Stimulated activated naive CD8-positive, alpha-beta T cell treated with anti-CD3 and anti-CD28 coated beads, Interleukin-15, Interleukin-2, amounts not matched to agents 100 ng/mL and 50 ng/mL, for 24 hours (primary cell): ENCODE data around the gene PTPRM.

Experiments
- H3K27ac Mint-ChIP-seq: one replicate; pipeline ENCODE4 v1.8.0; 2021; ENCODE audit warnings: mild to moderate bottlenecking, mixed read lengths
- H3K27me3 Mint-ChIP-seq: one replicate; pipeline ENCODE4 v1.8.0; 2021; ENCODE audit warnings: mixed read lengths
- H3K36me3 Mint-ChIP-seq: one replicate; pipeline ENCODE4 v1.8.0; 2021; ENCODE audit warnings: low read depth, mixed read lengths
- H3K4me1 Mint-ChIP-seq: one replicate; pipeline ENCODE4 v1.8.0; 2021; ENCODE audit warnings: low read depth, mixed read lengths
- H3K4me3 Mint-ChIP-seq: one replicate; pipeline ENCODE4 v1.8.0; 2021; ENCODE audit warnings: mild to moderate bottlenecking, mixed read lengths
- H3K9me3 Mint-ChIP-seq: one replicate; pipeline ENCODE4 v1.8.0; 2021; ENCODE audit warnings: mixed read lengths

Gene PTPRM

DNA sequence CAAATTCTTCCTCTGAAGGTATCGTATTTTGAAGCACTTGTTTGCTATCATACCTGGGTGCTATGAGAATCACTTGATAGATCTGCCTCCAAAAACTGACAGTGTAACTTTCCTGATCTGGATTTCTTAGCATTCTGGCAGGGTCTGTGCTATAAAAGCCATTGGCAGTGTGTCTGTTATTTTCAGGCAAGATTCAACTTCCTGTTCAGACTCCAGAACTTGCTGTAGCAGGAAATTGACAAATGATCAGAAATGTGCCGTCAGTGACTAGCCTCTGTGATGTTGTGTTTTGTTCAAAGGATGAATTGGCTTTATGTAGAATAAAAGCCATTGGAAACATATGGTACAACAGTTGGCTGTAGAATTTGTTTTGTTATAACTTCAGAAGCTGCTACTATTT lies 273.3 kb downstream of the PTPRM start:
- Mint-ChIP-seq H3K36me3 (no peaks in the 10 kb centered on the region), H3K9me3 (peaks cover 25% of the 10 kb centered on the region), H3K27ac (no peak overlapping the region), H3K4me3 (no peak overlapping the region), H3K4me1 (no peaks in the 10 kb centered on the region), H3K27me3 (no peaks in the 10 kb centered on the region)

DNA sequence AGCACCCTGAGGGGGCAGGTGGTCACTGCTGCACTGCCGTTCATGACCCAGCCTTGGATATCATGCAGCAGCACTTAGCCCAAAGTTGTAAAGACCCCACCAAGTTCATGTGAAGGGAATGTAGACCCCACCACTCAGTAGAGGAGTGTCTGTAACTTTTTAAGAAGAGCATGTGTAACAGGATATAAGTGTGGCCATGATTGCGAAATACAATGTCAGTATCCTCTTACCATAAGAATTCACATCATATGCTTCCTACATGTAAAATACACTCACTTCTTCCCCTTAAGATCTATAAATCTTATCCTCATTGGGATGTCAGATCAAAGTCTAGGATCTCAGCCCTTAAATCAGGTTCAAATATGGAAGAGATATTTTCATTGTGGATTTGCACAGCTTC lies 276.9 kb downstream of the PTPRM start:
- no peak overlapping the region for H3K27ac Mint-ChIP-seq
- no peaks in the 10 kb centered on the region for H3K4me1 Mint-ChIP-seq
- H3K4me3 Mint-ChIP-seq = no peak overlapping the region
- no peaks in the 10 kb centered on the region for H3K36me3 Mint-ChIP-seq
- H3K9me3 Mint-ChIP-seq = peaks cover 12% of the 10 kb centered on the region
- no peaks in the 10 kb centered on the region for H3K27me3 Mint-ChIP-seq

DNA sequence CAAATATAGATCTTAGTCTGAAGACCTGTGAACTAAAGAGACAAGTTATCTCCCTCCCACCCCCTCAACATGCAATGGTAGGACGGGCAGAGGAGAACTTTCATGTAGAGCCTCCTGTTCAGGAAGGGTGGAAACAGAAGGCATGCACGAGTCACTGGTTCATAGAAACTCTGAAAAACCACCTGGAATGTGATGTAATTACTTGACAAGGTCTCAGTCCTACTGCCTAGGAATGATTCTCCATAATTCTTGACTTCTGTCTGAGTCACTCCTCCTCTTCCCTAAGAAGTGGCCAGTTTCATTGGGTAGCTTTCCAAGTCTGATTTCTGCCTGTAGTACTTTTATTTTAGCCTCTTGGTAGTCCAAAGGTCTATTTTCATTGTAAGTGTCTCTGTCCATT lies 277.3 kb downstream of the PTPRM start:
- H3K27ac Mint-ChIP-seq = no peak overlapping the region
- H3K27me3 Mint-ChIP-seq = no peaks in the 10 kb centered on the region
- no peak overlapping the region for H3K4me3 Mint-ChIP-seq
- H3K4me1 Mint-ChIP-seq = no peaks in the 10 kb centered on the region
- no peaks in the 10 kb centered on the region for H3K36me3 Mint-ChIP-seq
- H3K9me3 Mint-ChIP-seq = peaks cover 12% of the 10 kb centered on the region

DNA sequence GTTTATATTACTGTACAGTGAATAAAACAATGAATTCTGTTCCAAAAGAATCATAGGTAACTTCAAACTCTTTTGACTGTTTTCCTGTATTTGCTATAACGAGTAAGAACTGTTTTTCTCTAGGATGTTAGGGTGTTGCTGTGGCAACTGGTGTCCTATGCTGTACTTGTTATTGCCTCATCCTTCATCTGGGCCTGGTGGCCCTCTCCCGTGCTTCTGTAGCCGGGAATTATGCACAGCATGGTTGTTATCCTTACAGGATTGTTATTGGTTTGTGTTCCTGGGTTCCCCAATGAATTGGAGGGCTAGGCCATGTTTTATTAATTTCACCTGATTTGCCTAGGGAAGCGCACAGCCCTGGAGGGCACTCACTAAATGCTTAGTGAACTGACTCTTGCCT lies 279.2 kb downstream of the PTPRM start:
- Mint-ChIP-seq H3K27me3 (no peaks in the 10 kb centered on the region), H3K9me3 (peaks cover 16% of the 10 kb centered on the region), H3K4me3 (no peak overlapping the region), H3K4me1 (no peaks in the 10 kb centered on the region), H3K27ac (no peak overlapping the region), H3K36me3 (no peaks in the 10 kb centered on the region)

DNA sequence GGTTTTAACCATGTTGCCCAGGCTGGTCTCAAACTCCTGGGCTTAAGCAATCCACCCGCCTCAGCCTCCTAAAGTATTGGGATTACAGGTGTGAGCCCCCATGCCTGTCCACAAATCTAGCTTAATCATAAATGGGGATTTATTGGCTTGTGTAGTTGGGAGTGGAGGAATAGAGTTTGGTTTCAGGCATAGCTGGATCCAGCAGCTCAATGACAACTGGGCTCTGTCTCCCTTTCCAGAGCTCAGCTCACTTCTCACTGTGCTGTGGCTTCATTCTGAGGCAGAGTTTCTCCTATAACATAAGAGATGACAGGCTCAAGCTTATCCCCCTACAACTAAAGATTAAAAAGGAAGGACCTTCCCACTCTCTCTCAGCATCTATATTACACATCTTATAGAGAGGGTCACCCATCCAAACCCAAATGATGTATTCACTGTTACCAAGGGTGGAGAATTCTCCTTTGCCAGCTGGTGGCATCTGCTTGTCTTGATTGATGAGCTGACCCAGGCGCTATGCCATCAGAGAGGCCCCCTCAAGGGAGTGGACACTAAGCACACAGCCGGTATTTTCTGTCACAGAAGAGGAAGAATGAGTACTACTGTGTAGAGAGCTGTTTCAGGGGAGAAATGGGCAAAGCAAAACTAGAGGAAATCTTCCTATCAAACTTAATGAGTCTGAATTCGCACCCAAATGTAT lies 280.4 kb downstream of the PTPRM start:
- H3K27me3 Mint-ChIP-seq = no peaks in the 10 kb centered on the region
- no peaks in the 10 kb centered on the region for H3K4me1 Mint-ChIP-seq
- H3K36me3 Mint-ChIP-seq = no peaks in the 10 kb centered on the region
- H3K4me3 Mint-ChIP-seq = no peak overlapping the region
- no peak overlapping the region for H3K27ac Mint-ChIP-seq
- peaks cover 20% of the 10 kb centered on the region for H3K9me3 Mint-ChIP-seq

DNA sequence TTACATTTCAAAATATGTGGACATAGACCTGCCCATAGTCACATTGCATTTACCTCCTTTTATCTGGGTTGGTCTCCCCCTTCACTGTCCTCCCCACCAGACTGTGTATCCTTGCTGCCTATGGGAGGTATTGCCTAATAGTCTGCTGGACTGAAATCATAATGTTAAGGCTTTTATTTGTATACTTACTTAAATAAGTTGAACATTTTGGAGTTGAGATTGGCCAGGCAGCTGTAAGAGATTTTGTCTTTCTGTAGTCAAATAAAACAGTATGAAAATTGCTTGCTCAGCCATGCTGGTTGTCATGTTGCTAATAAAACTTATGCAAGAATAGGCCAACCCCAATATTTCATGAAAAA lies 280.9 kb downstream of the PTPRM start:
- Mint-ChIP-seq H3K27me3 (no peaks in the 10 kb centered on the region), H3K9me3 (peaks cover 20% of the 10 kb centered on the region), H3K27ac (no peak overlapping the region), H3K36me3 (no peaks in the 10 kb centered on the region), H3K4me1 (no peaks in the 10 kb centered on the region), H3K4me3 (no peak overlapping the region)

DNA sequence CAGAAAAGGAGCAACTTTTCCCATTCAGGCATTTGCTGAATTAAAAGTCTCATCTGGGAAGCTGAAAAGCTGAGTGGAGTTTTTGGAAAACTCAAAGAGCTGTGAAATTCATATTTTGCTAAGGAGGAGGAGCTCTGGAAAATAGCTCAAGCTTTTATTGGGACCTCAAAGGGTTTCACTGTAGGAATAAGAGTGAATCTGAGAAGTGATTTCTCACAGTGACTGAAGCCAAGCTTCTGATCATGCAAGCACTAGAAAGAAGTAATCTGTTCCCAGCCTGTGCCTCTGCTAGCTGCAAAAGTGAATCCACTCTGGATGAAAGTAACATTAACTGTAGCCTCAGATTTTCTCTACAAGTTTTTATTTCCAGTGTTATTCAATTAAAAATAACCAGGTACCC lies 283.3 kb downstream of the PTPRM start:
- Mint-ChIP-seq H3K9me3 (peaks cover 8% of the 10 kb centered on the region), H3K4me3 (no peak overlapping the region), H3K4me1 (no peaks in the 10 kb centered on the region), H3K27me3 (no peaks in the 10 kb centered on the region), H3K36me3 (no peaks in the 10 kb centered on the region), H3K27ac (no peak overlapping the region)

DNA sequence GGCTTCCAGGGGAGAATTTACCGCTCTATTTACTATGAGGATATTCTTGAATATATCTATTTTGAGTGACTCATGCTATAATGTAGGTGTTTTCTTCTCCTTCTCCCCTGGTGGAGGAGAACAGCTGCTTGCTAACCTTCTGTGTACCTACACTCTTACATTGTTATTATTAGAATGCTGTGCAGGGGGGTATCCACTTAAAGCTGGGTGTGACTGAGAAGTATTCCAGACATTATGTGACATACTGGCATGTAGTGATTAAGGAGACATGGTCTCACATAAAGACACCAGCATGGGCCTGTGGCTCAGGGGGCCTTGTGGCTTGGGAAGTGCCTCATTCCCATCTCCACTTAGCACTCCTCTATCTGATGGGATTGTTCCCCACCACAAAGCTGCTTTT lies 287.9 kb downstream of the PTPRM start:
- Mint-ChIP-seq H3K4me3 (no peak overlapping the region), H3K27ac (no peak overlapping the region), H3K27me3 (no peaks in the 10 kb centered on the region), H3K9me3 (peaks cover 8% of the 10 kb centered on the region), H3K4me1 (no peaks in the 10 kb centered on the region), H3K36me3 (no peaks in the 10 kb centered on the region)

DNA sequence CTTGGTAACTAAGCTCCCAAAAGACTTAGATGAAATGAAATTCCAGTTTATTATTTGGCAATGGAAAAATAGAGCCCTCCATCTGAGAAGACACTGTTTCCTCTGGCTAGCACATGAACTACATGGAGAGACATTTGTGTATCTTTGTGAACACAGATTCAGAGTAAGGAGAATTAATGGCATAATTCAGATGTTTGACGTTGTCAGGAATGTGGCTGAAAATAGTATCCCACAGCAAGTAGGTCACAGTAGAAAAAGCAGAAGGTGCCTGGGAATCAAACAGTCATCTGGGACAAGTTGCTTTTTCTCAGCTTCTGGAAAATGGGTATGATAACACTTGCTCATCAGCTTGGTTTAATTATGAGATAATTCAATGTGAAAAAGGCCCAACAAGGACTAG lies 288.6 kb downstream of the PTPRM start:
- Mint-ChIP-seq H3K27me3 (no peaks in the 10 kb centered on the region), H3K36me3 (no peaks in the 10 kb centered on the region), H3K4me3 (no peak overlapping the region), H3K4me1 (no peaks in the 10 kb centered on the region), H3K9me3 (peaks cover 8% of the 10 kb centered on the region), H3K27ac (no peak overlapping the region)

DNA sequence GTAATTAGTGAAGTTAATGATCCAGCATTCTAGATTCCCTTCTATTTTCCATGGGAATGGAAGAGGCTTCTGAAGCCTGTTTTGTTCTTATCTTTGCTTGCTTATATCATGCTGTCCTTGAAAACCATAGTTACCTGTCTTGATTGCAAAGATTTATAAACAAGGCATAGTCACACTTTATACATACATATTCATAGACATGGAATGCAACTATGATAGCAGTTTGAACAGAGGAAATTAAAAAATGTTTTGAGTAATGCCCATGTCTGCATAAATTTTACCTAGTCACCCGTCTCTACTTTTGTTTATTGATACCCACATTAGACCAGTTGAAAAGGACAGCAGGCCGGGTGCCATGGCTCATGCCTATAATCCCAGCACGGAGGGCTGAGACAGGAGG lies 289.0 kb downstream of the PTPRM start:
- no peaks in the 10 kb centered on the region for H3K36me3 Mint-ChIP-seq
- H3K9me3 Mint-ChIP-seq = peaks cover 5% of the 10 kb centered on the region
- no peaks in the 10 kb centered on the region for H3K27me3 Mint-ChIP-seq
- H3K4me3 Mint-ChIP-seq = no peak overlapping the region
- no peaks in the 10 kb centered on the region for H3K4me1 Mint-ChIP-seq
- H3K27ac Mint-ChIP-seq = no peak overlapping the region

DNA sequence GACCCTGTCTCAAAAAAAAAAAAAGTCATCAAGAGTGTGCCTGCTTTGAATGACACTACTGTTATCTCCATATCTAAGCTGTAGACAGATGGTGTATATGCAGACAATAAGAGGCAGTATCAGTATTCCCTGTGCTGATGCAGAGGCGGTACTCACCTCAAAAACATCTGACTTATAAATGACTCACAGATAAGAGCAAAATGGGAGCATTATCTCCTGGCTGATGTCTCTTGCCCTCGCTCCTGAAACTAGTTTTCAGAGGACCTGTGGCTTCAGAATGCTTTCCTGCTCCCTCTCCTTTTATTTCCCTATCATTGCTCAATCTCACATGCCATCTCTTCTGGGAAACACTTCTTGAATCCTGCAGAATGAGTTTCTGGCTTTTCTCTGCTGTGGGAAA lies 289.6 kb downstream of the PTPRM start:
- Mint-ChIP-seq H3K36me3 (no peaks in the 10 kb centered on the region), H3K9me3 (peaks cover 4% of the 10 kb centered on the region), H3K4me1 (no peaks in the 10 kb centered on the region), H3K27me3 (no peaks in the 10 kb centered on the region), H3K4me3 (no peak overlapping the region), H3K27ac (no peak overlapping the region)

DNA sequence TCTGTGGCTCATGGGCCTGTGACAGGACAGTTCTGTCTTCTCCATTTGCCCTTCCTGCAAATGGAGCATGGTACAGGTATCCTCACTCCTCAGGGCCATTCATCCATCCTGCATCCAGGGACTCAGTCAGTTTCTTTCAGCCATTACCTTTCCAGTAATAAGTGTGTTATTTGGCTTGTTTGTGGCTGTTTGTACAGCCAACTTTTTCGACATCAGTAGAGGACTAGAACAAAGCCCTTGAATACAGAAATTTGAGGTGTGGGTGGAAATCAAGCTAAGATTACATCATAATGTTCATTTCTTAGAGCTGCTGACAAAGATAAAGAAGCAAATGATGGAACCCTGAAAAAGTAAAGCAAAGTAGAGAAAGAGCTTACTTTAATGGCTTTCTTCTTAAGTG lies 290.4 kb downstream of the PTPRM start:
- Mint-ChIP-seq H3K36me3 (no peaks in the 10 kb centered on the region), H3K9me3 (no peaks in the 10 kb centered on the region), H3K27me3 (no peaks in the 10 kb centered on the region)

DNA sequence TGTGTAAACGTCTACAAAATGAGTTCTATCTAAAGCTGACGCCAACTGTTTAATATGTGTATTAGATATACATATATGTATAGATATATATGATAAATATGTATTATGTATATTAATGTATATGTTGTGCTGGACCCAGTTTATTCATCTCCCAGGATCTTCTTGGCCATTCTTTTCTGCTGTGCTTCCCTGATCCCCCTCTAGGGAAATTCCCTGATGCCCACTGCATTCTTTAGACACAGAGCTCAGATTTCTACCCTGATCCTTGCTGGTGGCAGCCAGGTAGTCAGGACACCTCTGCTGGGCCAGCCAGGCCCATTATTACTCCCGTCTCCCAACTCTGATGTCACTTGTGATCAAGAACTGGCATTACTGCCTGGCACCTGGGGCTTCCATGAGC lies 292.0 kb downstream of the PTPRM start:
- no peak overlapping the region for H3K4me3 Mint-ChIP-seq
- no peaks in the 10 kb centered on the region for H3K9me3 Mint-ChIP-seq
- H3K4me1 Mint-ChIP-seq = no peaks in the 10 kb centered on the region
- no peaks in the 10 kb centered on the region for H3K27me3 Mint-ChIP-seq
- H3K36me3 Mint-ChIP-seq = no peaks in the 10 kb centered on the region
- H3K27ac Mint-ChIP-seq = no peak overlapping the region

More for the DNA sequence above, 290.4 kb downstream of the PTPRM start:
- Mint-ChIP-seq H3K4me3 (no peak overlapping the region), H3K27ac (no peak overlapping the region), H3K4me1 (no peaks in the 10 kb centered on the region)

DNA sequence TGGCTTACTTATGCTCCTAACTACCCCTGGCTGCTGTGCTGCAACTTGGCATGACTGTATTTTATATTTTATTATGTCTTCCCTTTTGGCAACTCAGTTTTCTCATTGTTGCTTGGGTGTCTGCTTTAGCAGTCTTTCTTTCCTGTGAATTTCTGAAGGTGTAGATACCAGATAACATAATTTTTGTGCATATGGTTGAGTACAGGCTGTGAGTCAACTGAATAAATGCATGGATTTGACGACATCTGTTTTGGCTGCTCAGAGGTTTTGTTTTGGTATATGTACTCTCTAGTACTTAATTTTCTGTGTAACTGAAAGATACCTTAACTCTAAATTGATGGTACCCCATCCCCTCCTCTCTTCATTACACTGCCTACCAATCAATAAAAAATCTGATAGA lies 303.1 kb downstream of the PTPRM start:
- Mint-ChIP-seq H3K4me3 (no peak overlapping the region), H3K9me3 (peaks cover 7% of the 10 kb centered on the region), H3K36me3 (no peaks in the 10 kb centered on the region), H3K27ac (no peak overlapping the region), H3K4me1 (no peaks in the 10 kb centered on the region), H3K27me3 (no peaks in the 10 kb centered on the region)

DNA sequence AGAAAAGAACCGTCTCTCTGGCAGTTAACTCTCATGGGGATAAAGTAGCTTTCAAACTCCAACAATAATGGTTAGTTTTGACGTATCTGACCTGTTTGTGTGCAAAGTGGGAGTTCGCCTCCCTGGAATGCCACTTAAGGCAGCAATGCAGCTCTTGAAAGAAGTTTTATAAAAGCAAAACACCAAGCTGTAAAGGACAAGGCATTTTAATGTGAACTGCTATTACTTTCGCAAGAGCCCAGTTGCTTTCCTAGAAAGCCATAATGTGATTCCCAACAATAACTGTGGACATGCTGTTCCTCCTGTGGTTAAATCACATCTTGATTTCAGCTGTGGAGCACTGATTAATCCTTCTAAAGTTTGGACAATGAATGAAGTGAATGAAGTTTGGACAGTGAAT lies 303.7 kb downstream of the PTPRM start:
- H3K9me3 Mint-ChIP-seq = peaks cover 4% of the 10 kb centered on the region
- no peak overlapping the region for H3K4me3 Mint-ChIP-seq
- no peak overlapping the region for H3K27ac Mint-ChIP-seq
- no peaks in the 10 kb centered on the region for H3K27me3 Mint-ChIP-seq
- H3K4me1 Mint-ChIP-seq = no peaks in the 10 kb centered on the region
- H3K36me3 Mint-ChIP-seq = no peaks in the 10 kb centered on the region

DNA sequence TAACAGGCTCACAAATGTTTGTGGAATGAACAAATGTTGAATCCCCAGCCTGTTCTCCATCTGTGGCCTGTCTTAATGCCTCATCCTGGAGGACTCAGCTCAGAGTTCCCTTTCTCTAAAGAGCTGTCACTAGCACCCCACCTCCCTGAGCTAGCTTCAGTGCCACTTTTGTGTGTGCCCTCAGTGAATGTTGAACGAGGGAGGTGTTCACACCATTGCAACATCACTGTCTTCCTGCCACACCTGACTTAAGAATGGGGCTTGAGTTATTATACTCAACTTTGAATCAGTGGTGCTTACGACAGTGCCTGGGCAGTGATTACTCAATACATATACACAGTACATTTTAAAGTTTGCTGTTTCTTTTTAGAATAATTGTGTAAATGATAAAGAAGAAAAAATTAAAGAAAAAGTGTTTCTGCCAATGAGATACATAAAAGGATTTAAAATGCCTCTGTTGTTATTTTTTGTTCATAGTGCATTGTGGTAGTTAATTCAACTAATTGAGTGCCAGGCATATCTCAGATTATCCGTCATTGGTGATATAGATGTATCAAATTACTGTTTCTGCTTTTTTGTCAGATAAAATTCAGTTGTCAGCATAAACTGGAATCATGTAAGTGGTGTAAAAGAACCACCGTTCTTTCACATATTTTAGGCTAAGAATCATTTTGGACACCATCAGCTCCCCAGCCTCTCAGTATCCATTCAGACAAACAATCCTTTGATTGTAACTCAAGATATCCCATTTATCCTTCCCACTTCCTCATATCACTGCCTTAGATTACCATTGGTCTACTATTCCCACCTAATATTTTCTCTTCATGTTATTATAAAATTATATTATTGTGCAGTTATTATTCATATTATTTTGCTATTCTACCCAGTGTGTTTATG lies 304.7 kb downstream of the PTPRM start:
- H3K27ac Mint-ChIP-seq = no peak overlapping the region
- H3K9me3 Mint-ChIP-seq = no peaks in the 10 kb centered on the region
- no peaks in the 10 kb centered on the region for H3K27me3 Mint-ChIP-seq
- H3K4me3 Mint-ChIP-seq = no peak overlapping the region
- no peaks in the 10 kb centered on the region for H3K4me1 Mint-ChIP-seq
- H3K36me3 Mint-ChIP-seq = no peaks in the 10 kb centered on the region
